Endothelial cell of umbilical vein (primary cell): ENCODE results near the gene ADNP. TPM values are rescaled to one million over a fixed set of nuclear protein-coding genes. Genes with fewer than 3 reads are reported as not detected.

Source experiments
- BruUV-seq: library from RNA; stranded (reverse); fragments of 400-500 nt; replicated peaks from 2 replicates; lab custom pipeline; 2021; lab: Mats Ljungman, UMichigan
- CTCF ChIA-PET: fragments of 300-600, 350-600 bp; sonication (Branson Sonifier 250); formaldehyde crosslinking; loops from one replicate; lab custom pipeline; 2021; ENCODE audit warnings: antibody characterized with exemption, inconsistent platforms; lab: Charles Lee
- POLR2A ChIA-PET: fragments of 300-600, 350-600 bp; sonication (Branson Sonifier 250); formaldehyde crosslinking; loops from one replicate; lab custom pipeline; 2021; ENCODE audit warnings: antibody characterized with exemption, inconsistent platforms; lab: Charles Lee
- DNase-seq: peaks from one replicate; pipeline ENCODE4 v3.0.0-alpha.2; 2011; ENCODE audit warnings: low read depth, low spot score
- FAIRE-seq: peaks from 2 replicates; lab custom pipeline; 2011; peaks lifted over from hg19 to GRCh38; lab: Jason Lieb, UNC
- H2AFZ ChIP-seq: 2 replicates; pipeline ENCODE4 v1.6.0; 2012; ENCODE audit warnings: low read depth, low read length, control low read depth, inconsistent platforms
- H3K27ac ChIP-seq: 2 replicates; pipeline ENCODE4 v1.5.1; 2011; ENCODE audit warnings: low read depth, mild to moderate bottlenecking, control low read depth, low read length, moderate library complexity; ENCODE audit not compliant: insufficient read depth
- H3K27me3 ChIP-seq, 2 experiments: 2 replicates each; pipeline versions ENCODE4 v1.6.0 to v1.6.1; 2011; ENCODE audit warnings: low read length in 2 of 2, mixed read lengths in 1 of 2; ENCODE audit not compliant: control insufficient read depth in 2 of 2, insufficient read depth in 2 of 2
- H3K36me3 ChIP-seq, 2 experiments: 2 replicates in 1 of 2; 3 replicates in 1 of 2; pipeline ENCODE4 v1.5.1; 2011; ENCODE audit warnings: low read length in 2 of 2, mild to moderate bottlenecking in 1 of 2, moderate library complexity in 1 of 2; ENCODE audit not compliant: control insufficient read depth in 2 of 2, insufficient read depth in 2 of 2; ENCODE audit errors: extremely low read depth in 1 of 2
- H3K4me1 ChIP-seq: 3 replicates; pipeline ENCODE4 v1.5.1; 2011; ENCODE audit warnings: mild to moderate bottlenecking, low read length; ENCODE audit not compliant: control insufficient read depth, insufficient read depth; ENCODE audit errors: extremely low read depth
- H3K4me2 ChIP-seq: 2 replicates; pipeline ENCODE4 v1.6.1; 2011; ENCODE audit warnings: low read length, control low read depth, mixed read lengths; ENCODE audit not compliant: insufficient read depth
- H3K4me3 ChIP-seq, 3 experiments: fragments of 200-600 bp in 1 of 3; sonication (generic), shearing (Covaris generic) in 1 of 3; replicated peaks in 1 of 3; 2 replicates each; pipeline ENCODE4 v1.5.1; 2011 to 2016; ENCODE audit warnings: control low read depth in 3 of 3, low read length in 3 of 3, mild to moderate bottlenecking in 2 of 3, inconsistent platforms in 1 of 3, low read depth in 1 of 3, moderate library complexity in 1 of 3; ENCODE audit not compliant: insufficient read depth in 1 of 3
- H3K79me2 ChIP-seq: 2 replicates; pipeline ENCODE4 v1.6.0; 2012; ENCODE audit warnings: low read length, inconsistent platforms; ENCODE audit not compliant: control insufficient read depth, insufficient read depth
- H3K9ac ChIP-seq: replicated peaks from 2 replicates; pipeline ENCODE3; 2011; ENCODE audit warnings: low read length, control low read depth; ENCODE audit not compliant: insufficient read depth; ENCODE audit errors: extremely low read depth
- H3K9me1 ChIP-seq: replicated peaks from 3 replicates; pipeline ENCODE4 v1.6.0; 2011; ENCODE audit warnings: mild to moderate bottlenecking, low read length; ENCODE audit not compliant: control insufficient read depth, insufficient read depth; ENCODE audit errors: extremely low read depth
- H3K9me3 ChIP-seq: replicated peaks from 2 replicates; pipeline ENCODE4 v1.5.1; 2012; ENCODE audit warnings: low read length, inconsistent platforms; ENCODE audit not compliant: control insufficient read depth, insufficient read depth
- H4K20me1 ChIP-seq: replicated peaks from 2 replicates; pipeline ENCODE3; 2011; ENCODE audit warnings: mild to moderate bottlenecking, low read length; ENCODE audit not compliant: control insufficient read depth, insufficient read depth; ENCODE audit errors: extremely low read depth
- CTCF ChIP-seq, 2 donors: IDR thresholded peaks; 1 replicate in 1 of 2; 2 replicates in 1 of 2; pipeline ENCODE4 v1.5.1; 2011; ENCODE audit warnings: low read length in 2 of 2, mild to moderate bottlenecking in 2 of 2, moderate library complexity in 2 of 2, control low read depth in 1 of 2, inconsistent platforms in 1 of 2, low read depth in 1 of 2; ENCODE audit not compliant: insufficient read depth in 1 of 2; ENCODE audit errors: extremely low read depth in 1 of 2
- EZH2 ChIP-seq: IDR thresholded peaks from 2 replicates; pipeline ENCODE4 v1.6.1; 2012; ENCODE audit warnings: borderline replicate concordance, low read depth, mild to moderate bottlenecking, moderate library complexity, low read length, inconsistent platforms; ENCODE audit not compliant: severe bottlenecking
- FOS ChIP-seq: IDR thresholded peaks from 2 replicates; pipeline ENCODE4 v1.6.1; 2011; ENCODE audit warnings: mild to moderate bottlenecking, low read length, moderate library complexity, borderline replicate concordance; ENCODE audit not compliant: insufficient read depth
- GATA2 ChIP-seq: IDR thresholded peaks from 2 replicates; pipeline ENCODE4 v1.7.0; 2011; ENCODE audit warnings: low read depth, mild to moderate bottlenecking, moderate library complexity, mixed read lengths, low read length; ENCODE audit not compliant: insufficient read length, insufficient read depth
- JUN ChIP-seq: IDR thresholded peaks from 2 replicates; pipeline ENCODE4 v1.6.1; 2011; ENCODE audit warnings: borderline replicate concordance, low read depth; ENCODE audit not compliant: insufficient read length, insufficient read depth
- MYC ChIP-seq: IDR thresholded peaks from one replicate; pipeline ENCODE4 v1.6.1; 2011; ENCODE audit warnings: mild to moderate bottlenecking, low read depth, low read length
- POLR2A ChIP-seq: IDR thresholded peaks from 2 replicates; pipeline ENCODE4 v1.6.1; 2012; ENCODE audit warnings: low read depth, mild to moderate bottlenecking, control low read depth, low read length
- POLR2AphosphoS5 ChIP-seq: IDR thresholded peaks from 2 replicates; pipeline ENCODE4 v1.6.1; 2012; ENCODE audit warnings: low read depth, mild to moderate bottlenecking, control low read depth, low read length, moderate library complexity; ENCODE audit not compliant: insufficient read depth
- dilution Hi-C: fragments of 300-500 bp; cut with MboI; formaldehyde crosslinking; loops from one replicate; pipeline ENCODE4 v1.15.0; 2019; ENCODE audit warnings: low sequenced_read_pairs; ENCODE audit not compliant: extremely low pct_ligation_motif_present
- intact Hi-C: fragments of 100-400 bp; cut with micrococcal nuclease; formaldehyde crosslinking; loops from one replicate; pipeline ENCODE4 v1.10.0; 2022
- polyA plus RNA-seq, 4 experiments: library from polyadenylated mRNA; depleted of rRNA in 3 of 4; stranded (reverse) in 3 of 4; unstranded in 1 of 4; fragments of >200 nt; gene quantifications; 2 replicates each; pipeline versions ENCODE4 v1.2.1 to v1.2.3, GENCODE V29; 2011 to 2012; ENCODE audit warnings: missing spikeins in 1 of 4
- total RNA-seq: library from RNA; stranded (reverse); gene quantifications from 2 replicates; pipeline ENCODE4 v1.2.3, GENCODE V29; 2021
- TF ChIP-seq, protein P1 (sequence below): IDR thresholded peaks from 2 replicates; pipeline ENCODE4 v1.6.1; 2011; ENCODE audit not compliant: insufficient read depth, insufficient read length

Gene ADNP
- total and polyA plus RNA-seq, 2 donors (not counting 3 experiments of a cell fraction or from before 2014, with no cell fraction given), result 17.8 to 66.0 TPM

- H3K9me3 ChIP-seq, result no peaks in the 10 kb centered on the region
- no TSS peak for BruUV-seq
- H3K9me1 ChIP-seq, result no peaks in the 10 kb centered on the region
- H3K4me3 ChIP-seq, result no peak overlapping the region
- FAIRE-seq, result no peak
- DNase-seq, result no peak
- H3K36me3 ChIP-seq, result no peaks in the 10 kb centered on the region
- dilution Hi-C loops (no loop called here), intact Hi-C loops (no loop called here)
- TF ChIP-seq GATA2, result no peak
- TF ChIP-seq, protein P1, sequence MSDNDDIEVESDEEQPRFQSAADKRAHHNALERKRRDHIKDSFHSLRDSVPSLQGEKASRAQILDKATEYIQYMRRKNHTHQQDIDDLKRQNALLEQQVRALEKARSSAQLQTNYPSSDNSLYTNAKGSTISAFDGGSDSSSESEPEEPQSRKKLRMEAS, result no peak
- no peaks in the 10 kb centered on the region for H3K79me2 ChIP-seq
- POLR2A ChIA-PET, result no interaction called here
- CTCF ChIA-PET, result interaction anchor here (1.2 kb wide), 1 partner anchor 47 kb away, joined by 3 read pairs; no protein-coding TSS in a partner anchor
- no peak overlapping the region for H2AFZ ChIP-seq
- H3K4me1 ChIP-seq, result no peaks in the 10 kb centered on the region
- H4K20me1 ChIP-seq, result no peaks in the 10 kb centered on the region
- no peak overlapping the region for H3K9ac ChIP-seq
- H3K27ac ChIP-seq, result no peak overlapping the region
- no peak overlapping the region for H3K4me2 ChIP-seq
- no peaks in the 10 kb centered on the region for H3K27me3 ChIP-seq
These were observed 65.6 kb downstream of the ADNP start for GRCh38 chr20:50865591-50865990.

- DNase-seq (no peak), FAIRE-seq (no peak)
- H3K9me3 ChIP-seq, result no peaks in the 10 kb centered on the region
- no peak overlapping the region for H2AFZ ChIP-seq
- H3K4me2 ChIP-seq, result no peak overlapping the region
- no peak overlapping the region for H3K9ac ChIP-seq
- dilution Hi-C loops, result no loop called here
- H3K4me1 ChIP-seq, result no peaks in the 10 kb centered on the region
- no peak overlapping the region for H3K4me3 ChIP-seq
- no peaks in the 10 kb centered on the region for H3K27me3 ChIP-seq
- intact Hi-C loops, result no loop called here
- no peak overlapping the region for H3K27ac ChIP-seq
- H4K20me1 ChIP-seq, result no peaks in the 10 kb centered on the region
- no peaks in the 10 kb centered on the region for H3K79me2 ChIP-seq
- CTCF ChIA-PET, result interaction anchor here (1.2 kb wide), 1 partner anchor 46 kb away, joined by 3 read pairs; no protein-coding TSS in a partner anchor
- no peaks in the 10 kb centered on the region for H3K36me3 ChIP-seq
- H3K9me1 ChIP-seq, result no peaks in the 10 kb centered on the region
- no TSS peak for BruUV-seq
- POLR2A ChIA-PET, result no interaction called here
- TF ChIP-seq POLR2AphosphoS5 (no peak), JUN (no peak), GATA2 (no peak), CTCF (IDR thresholded peaks at IDR 0.05; ENCODE audit: extremely low read depth in 1 of 2, insufficient read depth in 1 of 2, low read depth in 1 of 2, low read length in 2 of 2) (no peak), FOS (no peak), EZH2 (no peak), POLR2A (no peak), MYC (no peak)
- TF ChIP-seq, protein P1, result no peak
These were observed 66.1 kb downstream of the ADNP start for GRCh38 chr20:50865114-50865513.
